IMR-90 (cell line): ENCODE measurements around the gene SSBP2. TPM values are rescaled to one million over a fixed set of nuclear protein-coding genes. Genes with fewer than 3 reads are reported as not detected.

Experiments used
- ATAC-seq: fragments of 200-7000 bp; cut with Tn5 transposase; 2 replicates; pipeline ENCODE4 v1.9.1; 2020; ENCODE audit warnings: low read depth, mild to moderate bottlenecking, moderate library complexity
- BruUV-seq: library from RNA; stranded (reverse); fragments of 400-500 nt; replicated peaks from 2 replicates; lab custom pipeline; 2021; lab: Mats Ljungman, UMichigan
- CTCF ChIA-PET: fragments of 300-600 bp; formaldehyde crosslinking; extraction: SDS; loops from one replicate; lab custom pipeline; 2021; ENCODE audit warnings: antibody characterized with exemption; lab: Yijun Ruan, JAX
- POLR2A ChIA-PET: fragments of 300-600 bp; sonication (Branson Sonifier 250); formaldehyde crosslinking; loops from one replicate; lab custom pipeline; 2022; ENCODE audit warnings: antibody characterized with exemption; ENCODE audit not compliant: unreplicated experiment; lab: Charles Lee
- DNase-seq: peaks from one replicate; pipeline ENCODE4 v3.0.0; 2013
- H2AFZ ChIP-seq: replicated peaks from 2 replicates; pipeline ENCODE3; 2013; ENCODE audit warnings: low read length, mild to moderate bottlenecking; ENCODE audit not compliant: poor library complexity
- H2AK5ac ChIP-seq: 2 replicates; pipeline ENCODE4 v1.6.1; 2013; ENCODE audit warnings: low read depth, low read length, inconsistent platforms
- H2AK9ac ChIP-seq: replicated peaks from 2 replicates; pipeline ENCODE3; 2013; ENCODE audit warnings: mild to moderate bottlenecking, low read depth, low read length, moderate library complexity; ENCODE audit not compliant: poor library complexity
- H2BK120ac ChIP-seq: 2 replicates; pipeline ENCODE4 v1.6.1; 2013; ENCODE audit warnings: low read depth, low read length, inconsistent platforms
- H2BK15ac ChIP-seq: 3 replicates; pipeline ENCODE4 v1.6.1; 2013; ENCODE audit warnings: low read depth, low read length, inconsistent platforms
- H2BK20ac ChIP-seq: 2 replicates; pipeline ENCODE4 v1.6.1; 2013; ENCODE audit warnings: low read depth, mild to moderate bottlenecking, inconsistent platforms, low read length, moderate library complexity
- H2BK5ac ChIP-seq: 2 replicates; pipeline ENCODE4 v1.6.1; 2013; ENCODE audit warnings: mild to moderate bottlenecking, low read depth, low read length, inconsistent platforms; ENCODE audit not compliant: poor library complexity, severe bottlenecking
- H3K14ac ChIP-seq: replicated peaks from 2 replicates; pipeline ENCODE4 v1.6.1; 2013; ENCODE audit warnings: low read depth, low read length, inconsistent platforms
- H3K18ac ChIP-seq: 2 replicates; pipeline ENCODE4 v1.6.1; 2013; ENCODE audit warnings: low read depth, low read length, control low read depth
- H3K23ac ChIP-seq: 2 replicates; pipeline ENCODE4 v1.6.1; 2013; ENCODE audit warnings: low read depth, low read length, inconsistent platforms
- H3K27ac ChIP-seq: 2 replicates; pipeline ENCODE4 v1.5.1; 2013; ENCODE audit warnings: mild to moderate bottlenecking, control low read depth, low read length; ENCODE audit not compliant: insufficient read depth
- H3K27me3 ChIP-seq: 2 replicates; pipeline ENCODE4 v1.6.1; 2013; ENCODE audit warnings: low read length; ENCODE audit not compliant: control insufficient read depth, insufficient read depth
- H3K36me3 ChIP-seq: 2 replicates; pipeline ENCODE4 v1.6.1; 2013; ENCODE audit warnings: low read length, mixed read lengths; ENCODE audit not compliant: control insufficient read depth, insufficient read depth
- H3K4ac ChIP-seq: 2 replicates; pipeline ENCODE4 v1.6.1; 2013; ENCODE audit warnings: low read depth, low read length, inconsistent platforms
- H3K4me1 ChIP-seq: 2 replicates; pipeline ENCODE4 v1.6.1; 2013; ENCODE audit warnings: low read length, mixed read lengths; ENCODE audit not compliant: control insufficient read depth, insufficient read depth
- H3K4me2 ChIP-seq: 2 replicates; pipeline ENCODE4 v1.6.1; 2013; ENCODE audit warnings: low read depth, mild to moderate bottlenecking, control low read depth, low read length, moderate library complexity
- H3K4me3 ChIP-seq: 2 replicates; pipeline ENCODE4 v1.5.1; 2013; ENCODE audit warnings: low read depth, mild to moderate bottlenecking, control low read depth, low read length, moderate library complexity; ENCODE audit not compliant: insufficient read depth
- H3K56ac ChIP-seq: 2 replicates; pipeline ENCODE4 v1.6.1; 2013; ENCODE audit warnings: low read length, inconsistent platforms; ENCODE audit not compliant: insufficient read depth; ENCODE audit errors: extremely low read depth
- H3K79me1 ChIP-seq, 2 experiments: 2 replicates each; pipeline ENCODE4 v1.6.1; 2013; ENCODE audit warnings: low read length in 2 of 2, inconsistent platforms in 1 of 2, low read depth in 1 of 2
- H3K9ac ChIP-seq: 2 replicates; pipeline ENCODE4 v1.6.1; 2013; ENCODE audit warnings: low read depth, low read length, control low read depth
- H3K9me1 ChIP-seq: 2 replicates; pipeline ENCODE4 v1.6.1; 2013; ENCODE audit warnings: low read length, inconsistent platforms; ENCODE audit not compliant: insufficient read depth
- H3K9me3 ChIP-seq: 2 replicates; pipeline ENCODE4 v1.6.1; 2013; ENCODE audit warnings: low read length; ENCODE audit not compliant: control insufficient read depth, insufficient read depth
- H4K20me1 ChIP-seq: 2 replicates; pipeline ENCODE4 v1.6.1; 2013; ENCODE audit warnings: low read length, inconsistent platforms; ENCODE audit not compliant: insufficient read depth
- H4K5ac ChIP-seq: 2 replicates; pipeline ENCODE4 v1.6.1; 2013; ENCODE audit warnings: mild to moderate bottlenecking, low read depth, low read length, control low read depth
- H4K8ac ChIP-seq, 2 experiments: 2 replicates each; pipeline ENCODE4 v1.6.1; 2013; ENCODE audit warnings: low read depth in 2 of 2, low read length in 2 of 2, control low read depth in 1 of 2, inconsistent platforms in 1 of 2
- H4K91ac ChIP-seq: 2 replicates; pipeline ENCODE4 v1.6.1; 2013; ENCODE audit warnings: low read depth, low read length, inconsistent platforms; ENCODE audit not compliant: insufficient read depth
- BHLHE40 ChIP-seq: fragments of 150-350 bp; IDR thresholded peaks from 2 replicates; pipeline ENCODE4 v1.6.1; 2016; ENCODE audit warnings: mild to moderate bottlenecking, low read depth, low read length
- CEBPB ChIP-seq: IDR thresholded peaks from 2 replicates; pipeline ENCODE4 v1.6.1; 2012; ENCODE audit warnings: low read depth, low read length, improper control_type of control experiment
- CHD1 ChIP-seq: IDR thresholded peaks from 2 replicates; pipeline ENCODE4 v1.6.1; 2012; ENCODE audit warnings: low read depth, low read length, improper control_type of control experiment
- CTCF ChIP-seq: conservative IDR thresholded peaks from 2 replicates; pipeline ENCODE4 v1.5.1; 2012; ENCODE audit warnings: mild to moderate bottlenecking, low read depth, low read length, improper control_type of control experiment
- ELK1 ChIP-seq: fragments of 150-350 bp; IDR thresholded peaks from 2 replicates; pipeline ENCODE4 v1.6.1; 2016; ENCODE audit warnings: low read depth, mild to moderate bottlenecking, low read length, moderate library complexity, borderline replicate concordance
- FOS ChIP-seq: fragments of 150-350 bp; IDR thresholded peaks from 2 replicates; pipeline ENCODE4 v1.6.1; 2016; ENCODE audit warnings: low read depth, low read length
- MAFK ChIP-seq: IDR thresholded peaks from 2 replicates; pipeline ENCODE4 v1.6.1; 2012; ENCODE audit warnings: low read depth, low read length, improper control_type of control experiment
- MAZ ChIP-seq: IDR thresholded peaks from 2 replicates; pipeline ENCODE4 v1.6.1; 2012; ENCODE audit warnings: low read depth, mild to moderate bottlenecking, low read length, improper control_type of control experiment, moderate library complexity, borderline replicate concordance
- MXI1 ChIP-seq: IDR thresholded peaks from 2 replicates; pipeline ENCODE4 v1.6.1; 2012; ENCODE audit warnings: low read depth, mild to moderate bottlenecking, low read length, moderate library complexity, borderline replicate concordance
- NFE2L2 ChIP-seq: fragments of 150-350 bp; IDR thresholded peaks from 2 replicates; pipeline ENCODE4 v1.6.1; 2016; ENCODE audit warnings: low read depth, mild to moderate bottlenecking, low read length
- POLR2A ChIP-seq: IDR thresholded peaks from 2 replicates; pipeline ENCODE4 v1.6.1; 2012; ENCODE audit warnings: mild to moderate bottlenecking, low read depth, low read length
- RAD21 ChIP-seq: IDR thresholded peaks from 2 replicates; pipeline ENCODE4 v1.6.1; 2012; ENCODE audit warnings: low read length, improper control_type of control experiment
- RCOR1 ChIP-seq: IDR thresholded peaks from 2 replicates; pipeline ENCODE4 v1.6.1; 2012; ENCODE audit warnings: mild to moderate bottlenecking, low read length, improper control_type of control experiment; ENCODE audit not compliant: insufficient replicate concordance
- RFX5 ChIP-seq: IDR thresholded peaks from 2 replicates; pipeline ENCODE4 v1.8.0; 2012; ENCODE audit warnings: low read depth, mild to moderate bottlenecking, low read length, moderate library complexity
- SMC3 ChIP-seq: fragments of 150-350 bp; IDR thresholded peaks from 2 replicates; pipeline ENCODE4 v1.6.1; 2016; ENCODE audit warnings: low read depth, mild to moderate bottlenecking, antibody characterized with exemption, low read length, moderate library complexity
- USF2 ChIP-seq: fragments of 150-350 bp; IDR thresholded peaks from 2 replicates; pipeline ENCODE4 v1.6.1; 2017; ENCODE audit warnings: mild to moderate bottlenecking, antibody characterized with exemption, low read length, low read depth
- dilution Hi-C: fragments of 300-500 bp; cut with HindIII; formaldehyde crosslinking; loops from one replicate; pipeline ENCODE4 v1.14.3; 2018; ENCODE audit warnings: low sequenced_read_pairs; ENCODE audit not compliant: unreplicated experiment
- in situ Hi-C: fragments of 300-500 bp; cut with MboI; formaldehyde crosslinking; loops from 3 replicates; pipeline ENCODE4 v1.14.3; 2019; ENCODE audit warnings: low sequenced_read_pairs, inconsistent platforms, mixed read lengths
- intact Hi-C: fragments of 100-400 bp; cut with micrococcal nuclease; formaldehyde crosslinking; loops from 2 replicates; pipeline ENCODE4 v1.10.0; 2022
- polyA plus RNA-seq, 3 experiments: library from polyadenylated mRNA; depleted of rRNA; stranded (reverse); fragments of >200 nt; gene quantifications; 2 replicates each; pipeline ENCODE4 v1.2.3, GENCODE V29; 2012; ENCODE audit warnings: low replicate concordance in 1 of 3
- total RNA-seq: library from RNA; depleted of rRNA; stranded (reverse); fragments of >200 nt; gene quantifications from 2 replicates; pipeline ENCODE4 v1.2.3, GENCODE V29; 2012

The SSBP2 gene
- total and polyA plus RNA-seq, 2 of the 4 experiments (the other 2 are of a cell fraction): 38.4 to 42.7 TPM

GRCh38 chr5:81700166-81700565, 50.7 kb downstream of the SSBP2 start:
- H3K4me2 ChIP-seq: no peak overlapping the region
- no peak overlapping the region for H3K23ac ChIP-seq
- peaks cover 3 to 6% of the 10 kb centered on the region in 2 experiments; a peak in 2 of 4 replicates for H3K79me1 ChIP-seq
- intact Hi-C loops (no loop called here), in situ Hi-C loops (no loop called here), dilution Hi-C loops (no loop called here)
- H4K8ac ChIP-seq: no peak overlapping the region
- no peak overlapping the region for H2AFZ ChIP-seq
- H3K9me3 ChIP-seq: peaks cover 6% of the 10 kb centered on the region; the same call in 1 of the 2 replicates
- no peak overlapping the region for H2AK5ac ChIP-seq
- no peak overlapping the region for H3K4me3 ChIP-seq
- H3K56ac ChIP-seq: no peak overlapping the region
- DNase-seq (no peak), ATAC-seq (no peak)
- TF ChIP-seq CTCF: no peak
- no peak for TF ChIP-seq MAFK
- TF ChIP-seq CHD1: no peak
- TF ChIP-seq NFE2L2: no peak
- no peak for TF ChIP-seq SMC3
- no peak for TF ChIP-seq RAD21
- no peak for TF ChIP-seq USF2
- no peak for TF ChIP-seq ELK1
- no peak for TF ChIP-seq RFX5
- TF ChIP-seq MXI1: no peak
- TF ChIP-seq POLR2A: no peak
- TF ChIP-seq FOS: no peak
- TF ChIP-seq MAZ: no peak
- TF ChIP-seq BHLHE40: no peak
- TF ChIP-seq RCOR1: no peak
- no peak for TF ChIP-seq CEBPB
- no peaks in the 10 kb centered on the region; the same call in 1 of the 2 replicates for H3K4me1 ChIP-seq
- no peak overlapping the region for H2BK5ac ChIP-seq
- ChIA-PET POLR2A (no interaction called here), CTCF (interaction anchor here (1.3 kb wide), 1 partner anchor 26 kb away, joined by 5 read pairs; no protein-coding TSS in a partner anchor)
- H3K14ac ChIP-seq: no peak overlapping the region
- no peak overlapping the region for H2BK120ac ChIP-seq
- no peak overlapping the region for H3K27ac ChIP-seq
- H3K9ac ChIP-seq: no peak overlapping the region
- H2AK9ac ChIP-seq: no peak overlapping the region
- no peak overlapping the region for H4K91ac ChIP-seq
- H3K9me1 ChIP-seq: no peaks in the 10 kb centered on the region
- H3K18ac ChIP-seq: no peak overlapping the region
- BruUV-seq: no TSS peak
- H4K20me1 ChIP-seq: no peaks in the 10 kb centered on the region
- no peak overlapping the region for H2BK15ac ChIP-seq
- no peaks in the 10 kb centered on the region for H3K27me3 ChIP-seq
- H4K5ac ChIP-seq: no peak overlapping the region
- peaks cover 2% of the 10 kb centered on the region; the same call in 1 of the 2 replicates for H3K36me3 ChIP-seq
- H2BK20ac ChIP-seq: no peak overlapping the region
- H3K4ac ChIP-seq: no peak overlapping the region
